IMR-90 (cell line): ENCODE results near the gene TMEM74B.

ENCODE experiments used
- CTCF ChIP-seq: conservative IDR thresholded peaks from 2 replicates; pipeline ENCODE4 v1.5.1; 2012; ENCODE audit warnings: mild to moderate bottlenecking, low read depth, low read length, improper control_type of control experiment
- MAZ ChIP-seq: IDR thresholded peaks from 2 replicates; pipeline ENCODE4 v1.6.1; 2012; ENCODE audit warnings: low read depth, mild to moderate bottlenecking, low read length, improper control_type of control experiment, moderate library complexity, borderline replicate concordance
- MXI1 ChIP-seq: IDR thresholded peaks from 2 replicates; pipeline ENCODE4 v1.6.1; 2012; ENCODE audit warnings: low read depth, mild to moderate bottlenecking, low read length, moderate library complexity, borderline replicate concordance
- POLR2A ChIP-seq: IDR thresholded peaks from 2 replicates; pipeline ENCODE4 v1.6.1; 2012; ENCODE audit warnings: mild to moderate bottlenecking, low read depth, low read length
- RAD21 ChIP-seq: IDR thresholded peaks from 2 replicates; pipeline ENCODE4 v1.6.1; 2012; ENCODE audit warnings: low read length, improper control_type of control experiment

- no peak for TF ChIP-seq RAD21
- TF ChIP-seq POLR2A = no peak
- TF ChIP-seq CTCF = no peak
- TF ChIP-seq MAZ = no peak
- TF ChIP-seq MXI1 = no peak
Measured at GRCh38 chr20:1232286-1233111, 47.7 kb upstream of the TMEM74B start.
